ENCODE measurements around the gene MGAT1.

Gene MGAT1

GRCh38 chr5:180823940-180824629, 21.5 kb upstream of the MGAT1 start:
- TF ChIP-seq SUZ12 (IDR thresholded peaks at IDR 0.05; ENCODE audit: extremely low read depth, insufficient read depth, insufficient read length) (no peak), ZNF274 (IDR thresholded peaks at IDR 0.05; ENCODE audit: low read depth, low read length) (no peak), YY1 (IDR thresholded peaks at IDR 0.05; ENCODE audit: insufficient read depth, insufficient read length) (no peak)
- Histone ChIP-seq H3K9ac (ENCODE audit: insufficient read length, low read depth) (no peak overlapping the region), H3K36me3 (ENCODE audit: insufficient read depth, insufficient read length, low read length) (no peaks in the 10 kb centered on the region), H3K4me3 (ENCODE audit: insufficient read length, low read depth) (no peak overlapping the region), H3K4me1 (ENCODE audit: insufficient read depth, insufficient read length) (no peaks in the 10 kb centered on the region), H3K27me3 (ENCODE audit: insufficient read depth, insufficient read length) (no peaks in the 10 kb centered on the region), H3K9me3 (ENCODE audit: insufficient read depth, low read length) (peaks cover 3% of the 10 kb centered on the region; the same call in 1 of the 2 replicates)
- DNase-seq (ENCODE audit: low read depth, low spot score), result no peak

DNA sequence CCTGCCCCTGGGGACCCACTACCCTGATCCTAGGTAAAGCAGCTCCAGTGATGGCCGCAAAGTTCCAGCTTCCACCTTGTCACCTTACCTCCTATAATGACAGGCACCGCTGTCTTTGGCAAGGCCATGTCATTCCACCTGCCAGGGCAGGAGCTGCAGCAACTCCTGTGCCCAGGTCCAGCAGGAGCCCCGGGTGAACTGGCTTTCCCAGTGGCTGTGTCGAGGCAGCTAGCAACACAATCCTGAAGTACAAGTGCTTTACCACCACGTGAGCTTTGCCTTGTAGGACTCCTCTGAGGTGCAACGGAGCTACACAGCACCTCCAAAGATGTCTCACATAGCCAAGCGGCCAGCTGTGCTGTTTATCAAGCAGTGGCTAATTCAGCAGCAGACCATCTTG, 20.7 kb upstream of the MGAT1 start:
- H3K36me3 ChIP-seq (ENCODE audit: insufficient read depth, insufficient read length, low read length), result no peaks in the 10 kb centered on the region
- no peaks in the 10 kb centered on the region for H3K4me1 ChIP-seq (ENCODE audit: insufficient read depth, insufficient read length)
- TF ChIP-seq YY1 (IDR thresholded peaks at IDR 0.05; ENCODE audit: insufficient read depth, insufficient read length), result no peak
- TF ChIP-seq ZNF274 (IDR thresholded peaks at IDR 0.05; ENCODE audit: low read depth, low read length), result no peak
- TF ChIP-seq SUZ12 (IDR thresholded peaks at IDR 0.05; ENCODE audit: extremely low read depth, insufficient read depth, insufficient read length), result no peak
- H3K4me3 ChIP-seq (ENCODE audit: insufficient read length, low read depth), result no peak overlapping the region
- no peak overlapping the region for H3K9ac ChIP-seq (ENCODE audit: insufficient read length, low read depth)
- no peak for DNase-seq (ENCODE audit: low read depth, low spot score)
- H3K9me3 ChIP-seq (ENCODE audit: insufficient read depth, low read length), result no peaks in the 10 kb centered on the region; the same call in 1 of the 2 replicates
- H3K27me3 ChIP-seq (ENCODE audit: insufficient read depth, insufficient read length), result no peaks in the 10 kb centered on the region

- Histone ChIP-seq H3K9me3 (ENCODE audit: insufficient read depth, low read length) (no peaks in the 10 kb centered on the region), H3K36me3 (ENCODE audit: insufficient read depth, insufficient read length, low read length) (no peaks in the 10 kb centered on the region), H3K4me1 (ENCODE audit: insufficient read depth, insufficient read length) (no peaks in the 10 kb centered on the region), H3K4me3 (ENCODE audit: insufficient read length, low read depth) (no peak overlapping the region), H3K9ac (ENCODE audit: insufficient read length, low read depth) (no peak overlapping the region), H3K27me3 (ENCODE audit: insufficient read depth, insufficient read length) (no peaks in the 10 kb centered on the region)
- TF ChIP-seq SUZ12 (IDR thresholded peaks at IDR 0.05; ENCODE audit: extremely low read depth, insufficient read depth, insufficient read length) (no peak), ZNF274 (IDR thresholded peaks at IDR 0.05; ENCODE audit: low read depth, low read length) (no peak), YY1 (IDR thresholded peaks at IDR 0.05; ENCODE audit: insufficient read depth, insufficient read length) (no peak)
- DNase-seq (ENCODE audit: low read depth, low spot score), result no peak
Observed at GRCh38 chr5:180821538-180821937, 18.9 kb upstream of the MGAT1 start.

- H3K4me1 ChIP-seq (ENCODE audit: insufficient read depth, insufficient read length), result no peaks in the 10 kb centered on the region
- TF ChIP-seq YY1 (IDR thresholded peaks at IDR 0.05; ENCODE audit: insufficient read depth, insufficient read length), result no peak
- TF ChIP-seq ZNF274 (IDR thresholded peaks at IDR 0.05; ENCODE audit: low read depth, low read length), result no peak
- TF ChIP-seq SUZ12 (IDR thresholded peaks at IDR 0.05; ENCODE audit: extremely low read depth, insufficient read depth, insufficient read length), result no peak
- no peaks in the 10 kb centered on the region for H3K27me3 ChIP-seq (ENCODE audit: insufficient read depth, insufficient read length)
- no peak for DNase-seq (ENCODE audit: low read depth, low spot score)
- no peak overlapping the region for H3K9ac ChIP-seq (ENCODE audit: insufficient read length, low read depth)
- no peaks in the 10 kb centered on the region for H3K9me3 ChIP-seq (ENCODE audit: insufficient read depth, low read length)
- H3K4me3 ChIP-seq (ENCODE audit: insufficient read length, low read depth), result no peak overlapping the region
- H3K36me3 ChIP-seq (ENCODE audit: insufficient read depth, insufficient read length, low read length), result no peaks in the 10 kb centered on the region
Observed at GRCh38 chr5:180820788-180821321, 18.2 kb upstream of the MGAT1 start.

DNA sequence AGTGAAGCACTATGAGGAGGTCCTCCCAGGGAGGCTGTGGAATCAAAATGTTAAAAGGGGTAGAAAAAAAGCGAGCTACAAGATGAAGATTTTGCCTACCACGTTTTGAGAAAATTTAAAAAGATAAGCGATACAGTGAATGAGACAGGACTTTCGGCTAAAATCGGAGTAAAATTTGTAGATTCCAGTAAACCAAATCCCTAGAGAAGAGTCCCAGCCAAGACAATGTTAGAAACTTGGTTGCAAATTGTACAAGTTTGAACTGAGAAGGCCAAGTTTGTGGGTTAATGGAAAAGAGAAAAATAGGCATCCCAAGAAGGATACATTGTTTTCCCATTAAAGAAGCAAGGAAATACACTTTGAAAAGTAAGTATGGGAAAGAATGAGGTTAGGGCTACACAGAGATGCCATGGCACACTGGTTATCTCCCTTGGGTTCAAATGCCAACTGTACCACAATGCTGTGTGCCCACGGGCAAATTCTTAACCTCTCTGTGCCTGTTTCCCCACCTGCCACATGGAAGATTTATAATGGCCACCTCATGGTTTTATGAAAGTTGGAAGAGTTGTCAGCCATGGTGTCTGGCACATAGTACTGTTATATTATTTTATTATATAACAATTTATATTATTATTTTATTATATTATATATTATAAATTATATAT, 16.2 kb upstream of the MGAT1 start:
- no peak overlapping the region for H3K9ac ChIP-seq (ENCODE audit: insufficient read length, low read depth)
- TF ChIP-seq YY1 (IDR thresholded peaks at IDR 0.05; ENCODE audit: insufficient read depth, insufficient read length) (no peak), SUZ12 (IDR thresholded peaks at IDR 0.05; ENCODE audit: extremely low read depth, insufficient read depth, insufficient read length) (no peak), ZNF274 (IDR thresholded peaks at IDR 0.05; ENCODE audit: low read depth, low read length) (no peak)
- no peak for DNase-seq (ENCODE audit: low read depth, low spot score)
- no peak overlapping the region for H3K4me3 ChIP-seq (ENCODE audit: insufficient read length, low read depth)
- no peaks in the 10 kb centered on the region for H3K27me3 ChIP-seq (ENCODE audit: insufficient read depth, insufficient read length)
- no peaks in the 10 kb centered on the region for H3K4me1 ChIP-seq (ENCODE audit: insufficient read depth, insufficient read length)
- no peaks in the 10 kb centered on the region for H3K9me3 ChIP-seq (ENCODE audit: insufficient read depth, low read length)
- H3K36me3 ChIP-seq (ENCODE audit: insufficient read depth, insufficient read length, low read length), result no peaks in the 10 kb centered on the region

DNA sequence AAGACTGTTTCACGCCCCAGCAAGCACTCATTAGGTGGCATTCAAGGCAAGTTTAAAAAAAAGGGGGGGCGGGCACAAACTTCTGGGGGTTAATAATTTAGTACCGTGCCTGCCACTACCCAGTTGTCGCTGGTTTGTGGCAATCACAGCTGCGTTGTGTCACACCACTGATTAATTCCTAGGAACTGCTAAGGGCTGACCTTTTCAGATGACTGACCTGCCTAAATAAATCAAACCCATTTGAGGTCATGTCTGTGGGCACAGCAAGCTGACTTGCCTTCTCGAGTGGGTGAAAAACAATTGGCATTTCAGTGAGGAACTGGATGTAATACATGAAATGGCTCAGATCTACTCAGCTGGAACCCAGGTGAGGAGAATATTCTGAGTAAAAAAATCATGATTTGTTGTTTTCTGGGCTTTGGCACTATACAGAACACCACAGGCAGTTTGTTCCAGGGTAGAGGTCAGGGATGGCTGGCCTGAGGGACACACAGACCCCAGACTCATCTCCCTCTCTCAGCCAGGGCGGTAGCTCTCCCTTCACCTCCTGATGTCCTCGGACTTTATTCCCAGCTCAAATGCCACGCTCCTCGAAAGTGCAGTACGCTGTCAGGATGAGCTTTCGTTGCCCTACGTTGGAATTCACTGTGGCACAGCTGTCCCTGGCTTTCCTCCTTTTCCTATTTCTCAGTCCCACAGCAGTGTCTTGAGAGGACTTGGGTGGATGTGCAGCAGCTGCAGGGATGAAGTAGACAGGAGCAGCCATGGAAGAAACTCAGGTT, 15.5 kb upstream of the MGAT1 start:
- TF ChIP-seq YY1 (IDR thresholded peaks at IDR 0.05; ENCODE audit: insufficient read depth, insufficient read length) (no peak), ZNF274 (IDR thresholded peaks at IDR 0.05; ENCODE audit: low read depth, low read length) (no peak), SUZ12 (IDR thresholded peaks at IDR 0.05; ENCODE audit: extremely low read depth, insufficient read depth, insufficient read length) (no peak)
- Histone ChIP-seq H3K4me1 (ENCODE audit: insufficient read depth, insufficient read length) (no peaks in the 10 kb centered on the region), H3K9ac (ENCODE audit: insufficient read length, low read depth) (no peak overlapping the region), H3K9me3 (ENCODE audit: insufficient read depth, low read length) (no peaks in the 10 kb centered on the region), H3K4me3 (ENCODE audit: insufficient read length, low read depth) (no peak overlapping the region), H3K27me3 (ENCODE audit: insufficient read depth, insufficient read length) (no peaks in the 10 kb centered on the region), H3K36me3 (ENCODE audit: insufficient read depth, insufficient read length, low read length) (no peaks in the 10 kb centered on the region)
- DNase-seq (ENCODE audit: low read depth, low spot score), result no peak

All from NT2/D1 (cell line).